ENCODE measurements around the gene NAA25.
"Not testable (repeated sequence)": the region's sequence is repeated elsewhere in the genome, so short reads cannot be mapped to it uniquely, and the experiment has no call there.

Gene NAA25

GRCh38 chr12:112015938-112016337 is 92.6 kb downstream of the NAA25 start:
- no peak for TF ChIP-seq ZNF274 (IDR thresholded peaks at IDR 0.05; ENCODE audit: low read depth, low read length)
- H3K4me3 ChIP-seq (ENCODE audit: low read length) = no peak overlapping the region

GRCh38 chr12:112013601-112014402 is 94.8 kb downstream of the NAA25 start:
- no peak for TF ChIP-seq ZNF274 (IDR thresholded peaks at IDR 0.05; ENCODE audit: low read depth, low read length)
- peak overlapping the region; percentile 86 for H3K4me3 ChIP-seq (ENCODE audit: low read length)

GRCh38 chr12:112012775-112013600 is 95.6 kb downstream of the NAA25 start, which contains the start of the genes ERP29 and TMEM116:
ERP29 (plus strand) TSS chr12:112013426; CDS start chr12:112013466, 40 bp downstream.
TMEM116 (minus strand) TSS chr12:112013165; CDS start chr12:112005270, 7,895 bp downstream.
- no peak for TF ChIP-seq ZNF274 (IDR thresholded peaks at IDR 0.05; ENCODE audit: low read depth, low read length)
- H3K4me3 ChIP-seq (ENCODE audit: low read length) = peak within 1 kb of the TSS; percentile 86

DNA sequence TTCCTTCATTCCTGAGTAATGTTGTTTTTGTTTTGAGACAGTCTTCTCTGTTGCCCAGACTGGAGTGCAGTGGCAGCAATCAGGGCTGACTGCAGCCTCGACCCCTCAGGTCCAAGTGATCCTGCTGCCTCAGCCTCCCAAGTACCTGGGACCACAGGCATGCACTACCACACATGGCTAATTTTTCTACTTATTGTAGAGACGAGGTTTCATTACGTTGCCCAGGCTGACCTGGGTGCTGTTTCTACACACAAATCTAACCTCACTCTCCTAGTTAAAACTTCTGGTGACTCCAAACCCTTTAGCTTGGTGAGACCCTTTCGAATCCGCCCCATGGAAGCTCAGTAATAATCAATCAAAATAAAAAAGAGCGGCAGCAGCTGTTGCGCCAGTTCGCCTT is 96.9 kb downstream of the NAA25 start:
- peak overlapping the region; percentile 64 for H3K4me3 ChIP-seq (ENCODE audit: low read length)

GRCh38 chr12:112010415-112011344 is 97.9 kb downstream of the NAA25 start:
- TF ChIP-seq ZNF274 (IDR thresholded peaks at IDR 0.05; ENCODE audit: low read depth, low read length) = no peak
- H3K4me3 ChIP-seq (ENCODE audit: low read length) = no peak overlapping the region

More for the DNA sequence above, 96.9 kb downstream of the NAA25 start:
- no peak for TF ChIP-seq ZNF274 (IDR thresholded peaks at IDR 0.05; ENCODE audit: low read depth, low read length)

DNA sequence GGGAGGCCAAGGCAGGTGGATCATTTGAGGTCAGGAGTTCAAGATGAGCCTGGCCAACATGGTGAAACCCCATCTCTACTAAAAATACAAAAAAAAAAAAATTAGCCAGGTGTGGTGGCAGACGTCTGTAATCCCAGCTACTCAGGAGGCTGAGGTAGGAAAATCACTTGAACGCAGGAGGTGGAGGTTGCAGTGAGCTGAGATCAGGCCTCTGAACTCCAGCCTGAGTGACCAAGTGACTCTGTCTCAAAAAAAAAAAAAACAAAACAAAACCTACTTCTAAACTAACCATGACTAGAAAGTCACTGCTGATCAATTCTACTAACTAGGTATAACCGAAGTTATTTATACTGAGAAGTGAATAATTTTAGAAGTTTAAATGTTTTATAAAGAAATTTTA is 99.0 kb downstream of the NAA25 start:
- not testable (repeated sequence) for H3K4me3 ChIP-seq (ENCODE audit: low read length)

- no peak for TF ChIP-seq ZNF274 (IDR thresholded peaks at IDR 0.05; ENCODE audit: low read depth, low read length)
- H3K4me3 ChIP-seq (ENCODE audit: low read length) = no peak overlapping the region
These were observed 99.7 kb downstream of the NAA25 start for GRCh38 chr12:112008918-112009317.

DNA sequence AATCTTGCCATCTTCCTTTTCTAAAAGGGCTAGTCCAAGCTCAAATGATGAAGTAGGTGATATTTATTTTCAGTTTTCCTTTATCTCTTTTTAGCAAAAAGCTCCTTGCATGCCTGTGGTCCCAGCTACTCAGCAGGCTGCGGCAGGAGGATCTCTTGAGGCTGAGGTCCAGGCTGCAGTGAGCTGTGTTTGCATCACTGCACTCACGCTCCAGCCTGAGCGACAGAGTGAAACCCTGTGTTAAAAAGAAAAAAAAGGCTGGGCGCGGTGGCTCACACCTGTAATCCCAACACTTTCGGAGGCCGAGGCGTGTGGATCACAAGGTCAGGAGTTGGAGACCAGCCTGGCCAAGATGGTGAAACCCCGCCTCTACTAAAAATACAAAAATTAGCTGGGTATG is 100.6 kb downstream of the NAA25 start:
- no peak for TF ChIP-seq ZNF274 (IDR thresholded peaks at IDR 0.05; ENCODE audit: low read depth, low read length)
- H3K4me3 ChIP-seq (ENCODE audit: low read length) = no peak overlapping the region

GRCh38 chr12:112005419-112006395 is 102.9 kb downstream of the NAA25 start:
- no peak overlapping the region for H3K4me3 ChIP-seq (ENCODE audit: low read length)
- TF ChIP-seq ZNF274 (IDR thresholded peaks at IDR 0.05; ENCODE audit: low read depth, low read length) = no peak

DNA sequence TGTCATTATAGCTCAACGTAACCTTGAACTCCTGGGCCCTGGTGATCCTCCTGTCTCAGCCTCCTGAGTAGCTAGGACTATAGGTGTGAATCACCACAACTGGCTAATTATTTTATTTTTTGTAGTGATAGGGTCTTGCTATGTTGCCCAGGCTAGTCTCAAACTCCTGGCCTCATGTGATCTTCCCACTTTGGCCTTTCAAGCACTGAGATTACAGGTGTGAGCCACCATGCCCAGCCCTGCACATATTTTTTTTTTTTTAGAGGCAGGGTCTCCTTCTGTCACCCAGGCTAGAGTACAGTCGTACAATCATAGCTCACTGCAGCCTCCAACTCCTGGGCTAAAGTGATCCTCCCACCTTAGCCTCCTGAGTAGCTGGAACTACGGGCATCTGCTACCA is 104.5 kb downstream of the NAA25 start:
- TF ChIP-seq ZNF274 (IDR thresholded peaks at IDR 0.05; ENCODE audit: low read depth, low read length) = no peak
- no peak overlapping the region for H3K4me3 ChIP-seq (ENCODE audit: low read length)

DNA sequence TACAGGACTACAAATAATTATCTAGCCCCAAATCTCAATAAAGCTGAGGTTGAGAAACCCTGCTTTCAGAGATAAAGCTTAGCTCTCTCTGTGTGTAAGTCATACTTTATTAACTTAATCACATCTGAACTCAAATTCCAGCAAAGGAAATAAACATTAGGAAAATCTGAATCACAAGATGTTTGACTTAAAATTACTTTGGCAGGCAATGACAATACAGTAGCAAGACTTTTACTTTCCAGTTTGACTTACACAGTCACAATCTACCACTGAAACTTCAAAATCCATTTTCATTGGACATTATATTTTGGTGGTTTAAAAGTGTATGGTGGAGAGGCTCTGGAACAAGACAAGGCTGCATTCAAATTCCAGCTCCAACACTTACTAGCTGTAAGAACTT is 107.0 kb downstream of the NAA25 start:
- no peak overlapping the region for H3K4me3 ChIP-seq (ENCODE audit: low read length)
- TF ChIP-seq ZNF274 (IDR thresholded peaks at IDR 0.05; ENCODE audit: low read depth, low read length) = no peak

DNA sequence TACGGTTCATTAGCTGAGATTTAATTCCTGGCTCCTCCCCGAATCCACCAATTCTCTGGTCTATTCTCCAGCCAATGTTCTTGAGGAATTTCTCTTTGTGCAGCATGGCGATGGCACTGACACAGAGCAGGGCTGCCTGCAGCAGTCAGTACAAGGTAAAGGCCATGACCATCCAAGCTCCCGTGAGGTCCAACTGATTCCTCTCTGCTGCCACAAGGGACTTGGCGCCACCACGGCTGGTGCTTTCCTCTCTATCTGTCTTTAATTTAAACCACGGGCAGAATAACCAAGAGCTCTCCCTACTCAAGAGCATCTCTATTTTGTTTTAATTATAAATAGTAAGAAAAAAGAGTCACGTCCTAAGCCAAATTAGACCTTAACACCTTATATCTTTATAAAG is 107.8 kb downstream of the NAA25 start:
- TF ChIP-seq ZNF274 (IDR thresholded peaks at IDR 0.05; ENCODE audit: low read depth, low read length) = no peak
- H3K4me3 ChIP-seq (ENCODE audit: low read length) = no peak overlapping the region

GRCh38 chr12:111999129-111999528 is 109.5 kb downstream of the NAA25 start:
- not testable (repeated sequence) for H3K4me3 ChIP-seq (ENCODE audit: low read length)
